Neural cell (in vitro differentiated cells): ENCODE results near the gene UNC5C. TPM values are rescaled to one million over a fixed set of nuclear protein-coding genes. Genes with fewer than 3 reads are reported as not detected.

Source experiments
- H2AFZ ChIP-seq: fragments of 200-600, 300-800 bp; sonication (generic), shearing (Covaris generic); 2 replicates; pipeline ENCODE4 v1.6.0; 2014; ENCODE audit warnings: low read depth, mild to moderate bottlenecking, antibody characterized with exemption, low read length, moderate library complexity
- H3F3A ChIP-seq: fragments of 200-600 bp; shearing (Covaris generic); 2 replicates; pipeline ENCODE4 v1.6.1; 2016; ENCODE audit warnings: mild to moderate bottlenecking, moderate library complexity, mixed read lengths, antibody characterized with exemption, low read length; ENCODE audit not compliant: insufficient read depth, poor library complexity, severe bottlenecking
- H3K27ac ChIP-seq: fragments of 200-600, 300-800 bp; sonication (generic), shearing (Covaris generic); 2 replicates; pipeline ENCODE4 v1.5.1; 2014; ENCODE audit warnings: mild to moderate bottlenecking, low read length, moderate library complexity
- H3K27me3 ChIP-seq: fragments of 300-800, 200-600 bp; sonication (generic), shearing (Covaris generic); 2 replicates; pipeline ENCODE4 v1.6.0; 2014; ENCODE audit warnings: mild to moderate bottlenecking, low read depth, low read length, moderate library complexity; ENCODE audit not compliant: insufficient read depth
- H3K36me3 ChIP-seq: fragments of 300-800, 200-600 bp; sonication (generic), shearing (Covaris generic); 2 replicates; pipeline ENCODE4 v1.5.1; 2014; ENCODE audit warnings: mild to moderate bottlenecking, antibody characterized with exemption, low read length, moderate library complexity; ENCODE audit not compliant: insufficient read depth
- H3K4me2 ChIP-seq: fragments of 300-800, 200-600 bp; sonication (generic), shearing (Covaris generic); 2 replicates; pipeline ENCODE4 v1.6.0; 2014; ENCODE audit warnings: mild to moderate bottlenecking, low read length
- H3K4me3 ChIP-seq: fragments of 300-800, 200-600 bp; sonication (generic), shearing (Covaris generic); 2 replicates; pipeline ENCODE4 v1.5.1; 2014; ENCODE audit warnings: mild to moderate bottlenecking, low read length, moderate library complexity
- H3K79me2 ChIP-seq: fragments of 200-600 bp; shearing (Covaris generic); replicated peaks from 2 replicates; pipeline ENCODE4 v1.6.0; 2014; ENCODE audit warnings: mild to moderate bottlenecking, low read length, moderate library complexity; ENCODE audit not compliant: insufficient read depth
- H3K9ac ChIP-seq: fragments of 300-800, 200-600 bp; sonication (generic), shearing (Covaris generic); 2 replicates; pipeline ENCODE4 v1.6.1; 2016; ENCODE audit warnings: mild to moderate bottlenecking, low read length, mixed read lengths
- H3K9me2 ChIP-seq: fragments of 200-600 bp; shearing (Covaris generic); 2 replicates; pipeline ENCODE4 v1.6.1; 2016; ENCODE audit warnings: mild to moderate bottlenecking, low read length, mixed read lengths; ENCODE audit not compliant: insufficient read depth
- H3K9me3 ChIP-seq: fragments of 200-600, 300-800 bp; sonication (generic), shearing (Covaris generic); 2 replicates; pipeline ENCODE4 v1.6.1; 2016; ENCODE audit warnings: mild to moderate bottlenecking, mixed run types, low read length, moderate library complexity, mixed read lengths
- H4K20me1 ChIP-seq: fragments of 200-600 bp; shearing (Covaris generic); 2 replicates; pipeline ENCODE4 v1.6.1; 2016; ENCODE audit warnings: mild to moderate bottlenecking, mixed run types; ENCODE audit not compliant: insufficient read depth
- EP300 ChIP-seq: fragments of 450-650 bp; conservative IDR thresholded peaks from 2 replicates; pipeline ENCODE4 v1.6.1; 2014; ENCODE audit warnings: antibody characterized with exemption, mild to moderate bottlenecking, moderate library complexity; ENCODE audit not compliant: poor library complexity, severe bottlenecking
- EZH2 ChIP-seq: fragments of 200-600, 300-800 bp; shearing (Covaris generic), sonication (generic); IDR thresholded peaks from 2 replicates; pipeline ENCODE4 v1.6.1; 2014; ENCODE audit warnings: antibody characterized with exemption, low read length, borderline replicate concordance, mild to moderate bottlenecking; ENCODE audit not compliant: insufficient read depth, poor library complexity, severe bottlenecking
- MXI1 ChIP-seq: fragments of 450-650 bp; conservative IDR thresholded peaks from 2 replicates; pipeline ENCODE4 v1.6.1; 2014; ENCODE audit warnings: antibody characterized with exemption, mild to moderate bottlenecking; ENCODE audit not compliant: poor library complexity, severe bottlenecking
- POLR2AphosphoS5 ChIP-seq: IDR thresholded peaks from 2 replicates; pipeline ENCODE4 v1.6.1; 2012
- RAD21 ChIP-seq: fragments of 450-650 bp; conservative IDR thresholded peaks from 2 replicates; pipeline ENCODE4 v1.6.1; 2014; ENCODE audit warnings: antibody characterized with exemption, mild to moderate bottlenecking, moderate library complexity
- SMC3 ChIP-seq: fragments of 450-650 bp; conservative IDR thresholded peaks from 2 replicates; pipeline ENCODE4 v1.6.1; 2014; ENCODE audit warnings: antibody characterized with exemption, mild to moderate bottlenecking, moderate library complexity; ENCODE audit not compliant: poor library complexity
- TAF1 ChIP-seq: IDR thresholded peaks from 2 replicates; pipeline ENCODE4 v1.6.1; 2012; ENCODE audit warnings: low read depth
- polyA plus RNA-seq: library from polyadenylated mRNA; depleted of rRNA; stranded (reverse); fragments of >200 nt; gene quantifications from 2 replicates; pipeline ENCODE4 v1.2.3, GENCODE V29; 2014
- TF ChIP-seq, protein P1 (sequence below): fragments of 450-650 bp; IDR thresholded peaks from 2 replicates; pipeline ENCODE4 v1.5.1; 2014; ENCODE audit warnings: antibody characterized with exemption, mild to moderate bottlenecking, moderate library complexity; ENCODE audit not compliant: poor library complexity, severe bottlenecking
- TF ChIP-seq, protein P2 (sequence below): IDR thresholded peaks from 2 replicates; pipeline ENCODE4 v1.6.1; 2012; ENCODE audit warnings: borderline replicate concordance

The UNC5C gene
- polyA plus RNA-seq, 1 donor from 2014 or later = 0.56 TPM

- Histone ChIP-seq H3K27me3 (peaks cover 15% of the 10 kb centered on the region), H3K4me3 (no peak overlapping the region), H3K9ac (no peak overlapping the region), H3K4me2 (no peak overlapping the region), H2AFZ (no peak overlapping the region), H3F3A (no peaks in the 10 kb centered on the region), H3K36me3 (no peaks in the 10 kb centered on the region), H4K20me1 (no peaks in the 10 kb centered on the region), H3K9me3 (no peaks in the 10 kb centered on the region), H3K27ac (no peak overlapping the region), H3K9me2 (no peaks in the 10 kb centered on the region), H3K79me2 (no peaks in the 10 kb centered on the region)
- TF ChIP-seq POLR2AphosphoS5 (no peak), RAD21 (no peak), MXI1 (no peak), SMC3 (no peak), EZH2 (no peak), EP300 (no peak), TAF1 (no peak)
- TF ChIP-seq, protein P1, sequence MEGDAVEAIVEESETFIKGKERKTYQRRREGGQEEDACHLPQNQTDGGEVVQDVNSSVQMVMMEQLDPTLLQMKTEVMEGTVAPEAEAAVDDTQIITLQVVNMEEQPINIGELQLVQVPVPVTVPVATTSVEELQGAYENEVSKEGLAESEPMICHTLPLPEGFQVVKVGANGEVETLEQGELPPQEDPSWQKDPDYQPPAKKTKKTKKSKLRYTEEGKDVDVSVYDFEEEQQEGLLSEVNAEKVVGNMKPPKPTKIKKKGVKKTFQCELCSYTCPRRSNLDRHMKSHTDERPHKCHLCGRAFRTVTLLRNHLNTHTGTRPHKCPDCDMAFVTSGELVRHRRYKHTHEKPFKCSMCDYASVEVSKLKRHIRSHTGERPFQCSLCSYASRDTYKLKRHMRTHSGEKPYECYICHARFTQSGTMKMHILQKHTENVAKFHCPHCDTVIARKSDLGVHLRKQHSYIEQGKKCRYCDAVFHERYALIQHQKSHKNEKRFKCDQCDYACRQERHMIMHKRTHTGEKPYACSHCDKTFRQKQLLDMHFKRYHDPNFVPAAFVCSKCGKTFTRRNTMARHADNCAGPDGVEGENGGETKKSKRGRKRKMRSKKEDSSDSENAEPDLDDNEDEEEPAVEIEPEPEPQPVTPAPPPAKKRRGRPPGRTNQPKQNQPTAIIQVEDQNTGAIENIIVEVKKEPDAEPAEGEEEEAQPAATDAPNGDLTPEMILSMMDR = no peak
- TF ChIP-seq, protein P2, sequence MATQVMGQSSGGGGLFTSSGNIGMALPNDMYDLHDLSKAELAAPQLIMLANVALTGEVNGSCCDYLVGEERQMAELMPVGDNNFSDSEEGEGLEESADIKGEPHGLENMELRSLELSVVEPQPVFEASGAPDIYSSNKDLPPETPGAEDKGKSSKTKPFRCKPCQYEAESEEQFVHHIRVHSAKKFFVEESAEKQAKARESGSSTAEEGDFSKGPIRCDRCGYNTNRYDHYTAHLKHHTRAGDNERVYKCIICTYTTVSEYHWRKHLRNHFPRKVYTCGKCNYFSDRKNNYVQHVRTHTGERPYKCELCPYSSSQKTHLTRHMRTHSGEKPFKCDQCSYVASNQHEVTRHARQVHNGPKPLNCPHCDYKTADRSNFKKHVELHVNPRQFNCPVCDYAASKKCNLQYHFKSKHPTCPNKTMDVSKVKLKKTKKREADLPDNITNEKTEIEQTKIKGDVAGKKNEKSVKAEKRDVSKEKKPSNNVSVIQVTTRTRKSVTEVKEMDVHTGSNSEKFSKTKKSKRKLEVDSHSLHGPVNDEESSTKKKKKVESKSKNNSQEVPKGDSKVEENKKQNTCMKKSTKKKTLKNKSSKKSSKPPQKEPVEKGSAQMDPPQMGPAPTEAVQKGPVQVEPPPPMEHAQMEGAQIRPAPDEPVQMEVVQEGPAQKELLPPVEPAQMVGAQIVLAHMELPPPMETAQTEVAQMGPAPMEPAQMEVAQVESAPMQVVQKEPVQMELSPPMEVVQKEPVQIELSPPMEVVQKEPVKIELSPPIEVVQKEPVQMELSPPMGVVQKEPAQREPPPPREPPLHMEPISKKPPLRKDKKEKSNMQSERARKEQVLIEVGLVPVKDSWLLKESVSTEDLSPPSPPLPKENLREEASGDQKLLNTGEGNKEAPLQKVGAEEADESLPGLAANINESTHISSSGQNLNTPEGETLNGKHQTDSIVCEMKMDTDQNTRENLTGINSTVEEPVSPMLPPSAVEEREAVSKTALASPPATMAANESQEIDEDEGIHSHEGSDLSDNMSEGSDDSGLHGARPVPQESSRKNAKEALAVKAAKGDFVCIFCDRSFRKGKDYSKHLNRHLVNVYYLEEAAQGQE = no peak
Measured at GRCh38 chr4:95541889-95542607, 6.7 kb downstream of the UNC5C start.

DNA sequence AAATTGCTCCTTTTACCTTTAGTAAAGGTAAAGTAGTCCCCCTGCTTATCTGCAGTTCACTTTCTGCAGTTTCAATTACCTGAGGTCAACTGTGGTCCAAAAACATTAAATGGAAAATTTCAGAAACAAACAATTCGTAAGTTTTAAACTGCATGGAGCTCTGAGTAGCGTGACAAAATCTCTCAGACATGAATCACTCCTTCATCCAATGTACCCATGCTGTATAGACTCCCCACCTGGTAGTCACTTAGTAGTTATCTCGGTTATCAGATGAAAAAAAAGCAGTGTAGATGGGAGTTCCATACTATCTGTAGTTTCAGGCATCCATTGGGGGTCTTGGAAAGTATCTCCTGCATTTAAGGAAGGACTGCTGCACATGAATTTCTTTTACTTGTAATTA, 7.7 kb downstream of the UNC5C start:
- no peaks in the 10 kb centered on the region for H3K36me3 ChIP-seq
- no peaks in the 10 kb centered on the region for H3K79me2 ChIP-seq
- H4K20me1 ChIP-seq = no peaks in the 10 kb centered on the region
- H3K27me3 ChIP-seq = peaks cover 6% of the 10 kb centered on the region
- H3K9me2 ChIP-seq = no peaks in the 10 kb centered on the region
- H3K9ac ChIP-seq = no peak overlapping the region
- no peaks in the 10 kb centered on the region for H3F3A ChIP-seq
- no peak overlapping the region for H3K27ac ChIP-seq
- no peak for TF ChIP-seq MXI1
- TF ChIP-seq EP300 = no peak
- TF ChIP-seq, protein P2 = no peak
- no peak for TF ChIP-seq RAD21
- TF ChIP-seq SMC3 = no peak
- TF ChIP-seq, protein P1 = no peak
- no peak for TF ChIP-seq EZH2
- no peak for TF ChIP-seq TAF1
- TF ChIP-seq POLR2AphosphoS5 = no peak
- H3K9me3 ChIP-seq = no peaks in the 10 kb centered on the region
- H3K4me2 ChIP-seq = no peak overlapping the region
- H2AFZ ChIP-seq = no peak overlapping the region
- H3K4me3 ChIP-seq = no peak overlapping the region
